Measurements from ENCODE around the gene HIVEP2. TPM values are rescaled to one million over a fixed set of nuclear protein-coding genes. Genes with fewer than 3 reads are reported as not detected.
A peak's percentile ranks its signal among the peaks of the same experiment; 100 is the strongest.

The HIVEP2 gene
- total RNA-seq, 2 donors from 2014 or later = 13.3 to 25.4 TPM

- ATAC-seq = peak in 1 of 2 donors; percentile 60
- intact Hi-C loops (cut with DNase I) = no loop called here
These were observed 105.9 kb downstream of the HIVEP2 start for GRCh38 chr6:142838821-142839685.

DNA sequence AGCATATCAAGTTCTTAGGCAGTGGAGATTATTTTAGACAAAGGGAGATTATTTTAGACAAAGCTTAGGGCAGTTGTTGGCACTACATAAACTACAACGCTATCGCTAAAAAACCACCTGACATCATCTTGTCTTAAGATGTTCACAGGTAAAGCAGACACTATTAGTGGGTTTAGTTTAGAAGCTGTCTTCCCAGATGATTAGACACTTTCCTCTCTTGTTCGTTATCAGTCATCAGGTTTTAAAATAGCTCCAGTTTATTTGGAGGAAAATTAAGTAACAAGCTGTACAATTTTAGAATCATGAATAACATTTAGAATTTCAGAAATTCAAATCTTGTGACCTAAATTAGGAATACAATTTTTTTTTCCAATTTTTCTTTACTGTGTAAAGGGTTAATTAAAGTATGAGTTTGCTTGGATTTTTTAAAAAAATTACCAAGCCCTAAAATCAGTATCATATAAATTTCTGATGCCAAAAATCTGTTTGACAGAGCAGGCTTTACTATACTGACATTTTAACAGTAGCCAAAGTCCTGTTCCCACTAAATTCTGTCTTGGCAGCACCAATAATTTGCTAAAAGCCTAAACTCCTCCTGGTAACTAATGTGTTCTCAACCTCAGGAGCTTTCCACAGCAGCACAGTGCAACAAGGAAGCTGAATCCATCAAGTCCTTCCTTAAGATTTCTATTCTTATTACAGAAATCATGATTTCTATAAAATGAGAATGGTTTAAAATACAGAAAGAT lies 109.0 kb downstream of the HIVEP2 start:
- intact Hi-C loops (cut with DNase I) = no loop called here
- ATAC-seq = no peak

More at GRCh38 chr6:142838821-142839685, 105.9 kb downstream of the HIVEP2 start:
- DNase-seq = no peak

GRCh38 chr6:142834853-142835252 lies 110.1 kb downstream of the HIVEP2 start:
- intact Hi-C loops (cut with DNase I) = no loop called here
- no peak for ATAC-seq
- DNase-seq = no peak

More for the DNA sequence above, 109.0 kb downstream of the HIVEP2 start:
- DNase-seq = no peak

DNA sequence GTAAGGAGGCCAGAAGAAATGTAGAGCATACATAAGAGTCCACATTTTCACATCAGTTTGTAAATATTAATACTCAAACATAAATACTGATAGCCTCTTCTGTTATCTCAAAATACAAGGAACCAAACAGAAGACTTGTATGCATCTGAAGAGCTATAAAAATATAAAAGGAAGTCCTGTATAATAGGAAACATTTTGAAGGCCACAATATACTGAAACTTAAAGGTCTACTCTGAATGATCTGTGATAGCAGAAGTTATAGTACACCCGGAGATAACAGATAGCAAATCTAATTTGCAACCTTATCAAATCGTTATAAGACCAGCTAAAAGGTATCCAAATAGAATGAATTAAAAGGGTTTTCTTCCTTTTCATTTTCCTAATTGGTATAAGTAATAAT lies 111.2 kb downstream of the HIVEP2 start:
- no peak for ATAC-seq
- intact Hi-C loops (cut with DNase I) = no loop called here
- DNase-seq = no peak

- intact Hi-C loops (cut with DNase I) = no loop called here
- DNase-seq (no peak), ATAC-seq (peak in 1 of 2 donors; percentile 46)
These were observed 111.9 kb downstream of the HIVEP2 start for GRCh38 chr6:142833054-142833453.

GRCh38 chr6:142830807-142831206 lies 114.2 kb downstream of the HIVEP2 start:
- ATAC-seq (no peak), DNase-seq (no peak)
- intact Hi-C loops (cut with DNase I) = no loop called here

- no peak for ATAC-seq
- DNase-seq = no peak
- intact Hi-C loops (cut with DNase I) = no loop called here
These were observed 114.8 kb downstream of the HIVEP2 start for GRCh38 chr6:142830116-142830710.

GRCh38 chr6:142829556-142829955 lies 115.4 kb downstream of the HIVEP2 start:
- no peak for ATAC-seq
- DNase-seq = no peak
- intact Hi-C loops (cut with DNase I) = loop anchor here (10.0 kb wide), 2 partner anchors 55 to 115 kb away; partner anchors contain the start of gene HIVEP2 (in 1 of the 2)

GRCh38 chr6:142827991-142828390 lies 117.0 kb downstream of the HIVEP2 start:
- no peak for ATAC-seq
- DNase-seq = no peak
- intact Hi-C loops (cut with DNase I) = loop anchor here (10.0 kb wide), 2 partner anchors 57 to 117 kb away; partner anchors contain the start of gene HIVEP2 (in 1 of the 2)

DNA sequence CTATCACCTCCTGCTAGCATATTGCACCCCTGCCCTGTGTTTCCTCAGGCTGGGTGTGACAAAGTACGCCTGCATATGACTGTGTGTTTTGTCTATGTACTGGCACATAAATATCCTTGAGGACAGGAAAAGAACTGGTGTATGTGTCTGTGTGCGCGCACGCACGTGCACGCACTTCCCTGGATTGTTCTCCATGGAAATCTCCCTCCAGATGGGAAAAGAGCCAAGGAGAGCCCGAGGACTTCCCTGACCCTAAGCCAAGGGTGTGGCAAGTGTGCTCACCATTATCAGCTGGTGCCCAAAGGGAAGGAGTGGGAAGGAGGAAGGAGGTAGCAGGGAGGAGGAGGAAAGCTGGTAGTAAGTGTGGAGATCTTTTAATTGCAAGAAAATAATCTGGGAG lies 117.6 kb downstream of the HIVEP2 start:
- ATAC-seq (peak; percentile 78 to 80), DNase-seq (peak; percentile 74)
- intact Hi-C loops (cut with DNase I) = loop anchor here (10.0 kb wide), 2 partner anchors 57 to 117 kb away; partner anchors contain the start of gene HIVEP2 (in 1 of the 2)

- DNase-seq (no peak), ATAC-seq (no peak)
- intact Hi-C loops (cut with DNase I) = loop anchor here (10.0 kb wide), 2 partner anchors 59 to 119 kb away; partner anchors contain the start of gene HIVEP2 (in 1 of the 2)
These were observed 119.2 kb downstream of the HIVEP2 start for GRCh38 chr6:142825760-142826159.

- no peak for DNase-seq
- ATAC-seq = no peak
- intact Hi-C loops (cut with DNase I) = loop anchor here (10.0 kb wide), 2 partner anchors 60 to 120 kb away; partner anchors contain the start of gene HIVEP2 (in 1 of the 2)
These were observed 120.5 kb downstream of the HIVEP2 start for GRCh38 chr6:142824426-142824825.

GRCh38 chr6:142823256-142823902 lies 121.6 kb downstream of the HIVEP2 start:
- DNase-seq = no peak
- intact Hi-C loops (cut with DNase I) = loop anchor here (10.0 kb wide), 2 partner anchors 61 to 121 kb away; partner anchors contain the start of gene HIVEP2 (in 1 of the 2)
- no peak for ATAC-seq

- DNase-seq (no peak), ATAC-seq (no peak)
- intact Hi-C loops (cut with DNase I) = loop anchor here (10.0 kb wide), 2 partner anchors 62 to 122 kb away; partner anchors contain the start of gene HIVEP2 (in 1 of the 2)
These were observed 122.1 kb downstream of the HIVEP2 start for GRCh38 chr6:142822842-142823241.

DNA sequence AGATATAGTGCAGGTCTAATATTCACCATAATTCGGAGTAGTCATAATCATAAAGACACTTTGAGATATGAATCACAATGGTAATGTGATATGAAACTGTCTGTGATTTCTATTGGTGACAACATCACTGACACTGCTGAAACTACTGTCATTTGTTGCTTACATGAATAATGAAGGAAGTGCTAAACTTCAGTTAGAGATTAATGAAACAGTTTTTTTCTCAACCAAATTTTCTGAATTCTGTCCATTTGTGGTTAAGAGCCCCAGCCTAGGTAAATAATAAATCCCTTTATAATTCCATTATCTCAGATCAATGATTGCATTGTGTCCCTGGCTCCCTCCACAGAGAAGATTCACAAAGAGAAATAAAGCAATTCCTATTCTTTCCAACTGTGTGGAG lies 122.6 kb downstream of the HIVEP2 start:
- ATAC-seq (no peak), DNase-seq (no peak)
- intact Hi-C loops (cut with DNase I) = loop anchor here (10.0 kb wide), 2 partner anchors 62 to 122 kb away; partner anchors contain the start of gene HIVEP2 (in 1 of the 2)

DNA sequence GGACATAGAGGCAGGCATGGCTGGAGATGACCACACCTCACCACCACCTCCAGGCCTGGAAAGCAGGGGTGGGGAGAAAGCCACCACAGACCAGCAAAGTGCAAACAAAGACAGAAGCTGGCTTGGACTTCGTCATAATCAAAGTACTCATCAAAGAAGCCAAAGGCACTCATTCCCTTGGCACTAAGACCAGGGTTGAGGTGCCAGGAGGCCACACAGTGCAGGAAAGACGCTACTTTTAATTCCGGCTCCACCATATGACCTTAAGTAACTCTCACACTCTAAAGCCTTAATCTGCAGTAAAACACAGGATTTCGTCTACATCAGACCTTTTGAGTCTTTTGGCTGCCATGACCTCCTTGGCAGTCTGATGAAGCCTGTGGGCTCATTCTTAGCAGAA lies 123.1 kb downstream of the HIVEP2 start:
- DNase-seq (peak; percentile 33), ATAC-seq (peak; percentile 62 to 81)
- intact Hi-C loops (cut with DNase I) = loop anchor here (10.0 kb wide), 2 partner anchors 63 to 123 kb away; partner anchors contain the start of gene HIVEP2 (in 1 of the 2)

- intact Hi-C loops (cut with DNase I) = loop anchor here (10.0 kb wide), 2 partner anchors 64 to 124 kb away; partner anchors contain the start of gene HIVEP2 (in 1 of the 2)
- ATAC-seq = no peak
- no peak for DNase-seq
These were observed 123.7 kb downstream of the HIVEP2 start for GRCh38 chr6:142821164-142821716.

All from left cardiac atrium (tissue), 4 donors.